Brain pericyte (primary cell): ENCODE data around the gene VPS13D.
"Not testable (repeated sequence)": the region's sequence is repeated elsewhere in the genome, so short reads cannot be mapped to it uniquely, and the experiment has no call there.

ENCODE experiments used
- DNase-seq: peaks from one replicate; pipeline ENCODE4 v3.0.0-alpha.2; 2012; ENCODE audit warnings: low read depth, low spot score

Gene VPS13D

DNA sequence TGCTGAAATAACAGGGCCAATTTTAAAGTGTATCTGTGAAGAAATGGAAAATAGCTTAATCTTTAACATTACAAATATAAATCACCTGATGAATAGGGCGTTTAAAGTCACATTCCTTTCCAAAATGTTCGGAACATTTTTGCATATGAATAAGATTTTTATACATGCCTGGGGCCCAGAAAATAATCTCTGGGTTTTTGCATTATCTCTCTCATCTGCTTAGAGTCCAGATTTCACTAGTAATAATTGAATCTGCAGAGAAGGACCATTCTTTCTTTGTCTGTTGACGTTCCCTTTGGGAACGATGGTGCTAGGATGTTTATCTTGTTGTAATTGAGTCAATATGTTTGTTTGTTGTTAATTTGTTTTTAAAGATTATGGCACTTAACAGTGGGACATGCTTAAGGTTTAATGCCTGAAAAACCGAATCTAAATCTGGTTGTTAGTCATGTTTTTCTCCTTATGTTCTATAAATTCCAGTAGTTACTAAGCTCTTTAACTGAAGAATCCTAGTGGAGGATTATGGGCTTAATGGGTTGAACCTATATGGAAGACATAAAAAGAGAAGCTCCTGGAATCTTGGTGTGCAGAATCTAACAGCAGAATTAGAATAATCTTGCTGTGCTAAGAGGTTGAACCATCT lies 140.6 kb downstream of the VPS13D start:
- no peak for DNase-seq

DNA sequence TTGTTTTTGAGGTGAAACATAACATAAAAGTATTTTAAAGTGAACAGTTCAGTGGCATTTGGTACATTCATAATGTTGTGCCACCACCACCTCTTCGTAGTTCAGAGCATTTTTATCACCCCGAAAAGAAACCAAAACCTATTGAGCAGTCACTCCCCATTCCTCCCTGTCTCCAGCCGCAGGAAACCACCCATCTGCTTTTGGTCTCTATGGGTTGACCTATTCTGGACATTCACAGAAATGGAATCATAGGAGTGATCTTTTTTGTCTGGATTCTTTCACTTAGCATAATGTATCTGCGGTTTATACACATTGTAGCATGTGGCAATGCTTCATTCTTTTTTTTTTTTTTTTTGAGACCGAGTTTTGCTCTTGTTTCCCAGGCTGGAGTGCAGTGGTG lies 141.2 kb downstream of the VPS13D start:
- no peak for DNase-seq

DNA sequence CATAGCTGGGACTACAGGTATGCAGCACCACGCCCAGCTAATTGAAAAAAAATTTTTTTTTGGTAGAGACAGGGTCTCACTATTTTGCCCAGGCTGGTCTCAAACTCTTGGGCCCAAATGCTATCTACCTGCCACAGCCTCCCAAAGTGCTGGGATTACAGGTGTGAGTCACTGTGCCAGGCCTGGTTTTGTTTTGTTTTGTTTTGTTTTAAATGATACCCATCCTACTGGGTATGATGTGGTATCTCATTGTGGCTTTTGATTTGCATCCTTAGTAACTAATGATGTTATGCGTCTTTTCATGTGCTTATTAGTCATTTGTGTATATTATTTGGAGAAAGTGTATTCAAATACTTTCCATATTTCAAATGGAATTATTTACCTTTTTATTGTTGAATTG lies 142.3 kb downstream of the VPS13D start:
- no peak for DNase-seq

DNA sequence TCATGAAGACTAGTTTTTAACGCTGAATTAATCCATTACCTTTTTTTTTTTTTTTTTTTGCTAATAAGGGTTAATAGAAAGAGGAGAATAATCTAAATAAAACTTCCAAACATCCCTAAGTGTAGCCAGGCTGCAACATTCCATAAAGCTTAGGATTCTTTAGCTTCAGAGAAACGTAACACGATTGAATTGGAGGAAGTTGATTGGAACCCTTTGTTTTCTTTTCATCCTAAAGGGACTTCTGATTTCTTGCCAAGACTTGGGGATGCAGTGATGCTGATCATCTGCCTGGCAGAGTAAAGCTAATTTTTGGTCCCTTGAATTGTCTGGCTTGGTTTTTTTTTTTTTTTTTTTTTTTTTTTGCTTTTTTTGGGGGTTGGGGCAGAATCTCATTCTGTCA lies 142.9 kb downstream of the VPS13D start:
- no peak for DNase-seq

DNA sequence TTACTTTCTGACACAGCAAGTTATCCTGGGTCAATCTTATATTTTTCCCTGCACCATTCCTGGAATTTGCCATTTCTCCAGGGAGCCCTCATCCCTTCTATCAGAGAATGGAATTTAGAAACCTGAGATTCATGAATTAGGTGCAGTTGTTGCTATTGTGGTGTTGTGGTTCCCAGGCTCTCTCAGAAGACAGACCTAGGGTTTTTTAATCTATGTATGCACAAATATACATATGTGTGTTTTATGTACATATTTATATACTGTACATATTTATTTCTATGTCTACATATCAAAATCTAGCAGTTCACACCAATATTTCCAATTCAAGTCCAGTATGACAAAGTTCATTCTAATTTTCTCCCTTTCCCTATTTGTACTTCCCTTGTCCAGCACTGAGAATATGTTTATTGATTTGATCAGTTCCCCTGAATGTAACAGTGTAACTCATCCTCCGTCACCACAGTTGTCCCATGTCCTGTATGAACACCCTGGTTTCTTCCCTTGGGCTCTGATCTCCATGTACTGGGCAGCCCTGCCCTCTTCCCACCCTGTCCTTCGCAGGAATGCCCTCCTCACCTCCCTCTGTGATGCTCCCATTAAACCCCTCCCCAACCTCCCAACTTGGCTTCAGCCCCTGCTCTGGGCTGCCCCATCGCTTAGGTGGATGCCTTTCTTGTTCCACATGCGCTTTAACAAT lies 145.5 kb downstream of the VPS13D start:
- DNase-seq = no peak

DNA sequence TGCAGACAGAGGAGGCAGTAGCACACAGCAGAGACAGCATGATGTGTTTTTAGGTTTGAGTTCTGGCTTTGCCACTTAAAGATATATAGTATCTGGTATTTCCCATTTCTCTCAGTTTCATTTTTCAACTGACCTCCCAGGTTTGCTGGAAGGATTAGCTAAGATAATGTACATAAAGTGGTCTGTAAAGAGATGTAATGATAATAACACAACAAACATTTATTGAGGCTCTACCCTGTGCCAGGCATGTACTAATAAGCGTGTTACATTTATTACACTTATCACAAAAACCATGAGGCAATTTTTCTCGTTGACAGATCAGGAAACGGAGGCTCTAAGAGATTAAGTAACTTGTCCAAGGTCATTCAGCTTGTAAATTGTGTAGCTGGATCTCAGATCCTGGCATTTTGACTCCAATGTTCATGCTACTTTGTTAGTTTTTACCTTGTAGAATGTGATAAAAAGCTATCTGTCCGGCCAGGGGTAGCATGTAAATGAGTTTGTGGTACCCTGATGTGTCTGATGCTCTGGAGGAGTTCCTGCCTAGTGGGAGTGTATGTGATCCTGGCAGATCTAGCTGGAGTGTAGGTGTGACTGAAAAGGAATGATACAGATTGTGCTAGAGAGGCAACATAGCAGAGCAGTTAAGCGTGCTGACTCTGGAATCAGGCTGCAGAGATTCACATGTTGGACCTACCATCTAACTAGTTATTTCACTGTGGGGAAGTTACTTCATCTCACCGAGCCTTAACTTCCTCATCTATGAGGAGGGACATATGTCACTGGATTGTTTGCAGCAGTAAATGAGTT lies 146.6 kb downstream of the VPS13D start:
- no peak for DNase-seq

DNA sequence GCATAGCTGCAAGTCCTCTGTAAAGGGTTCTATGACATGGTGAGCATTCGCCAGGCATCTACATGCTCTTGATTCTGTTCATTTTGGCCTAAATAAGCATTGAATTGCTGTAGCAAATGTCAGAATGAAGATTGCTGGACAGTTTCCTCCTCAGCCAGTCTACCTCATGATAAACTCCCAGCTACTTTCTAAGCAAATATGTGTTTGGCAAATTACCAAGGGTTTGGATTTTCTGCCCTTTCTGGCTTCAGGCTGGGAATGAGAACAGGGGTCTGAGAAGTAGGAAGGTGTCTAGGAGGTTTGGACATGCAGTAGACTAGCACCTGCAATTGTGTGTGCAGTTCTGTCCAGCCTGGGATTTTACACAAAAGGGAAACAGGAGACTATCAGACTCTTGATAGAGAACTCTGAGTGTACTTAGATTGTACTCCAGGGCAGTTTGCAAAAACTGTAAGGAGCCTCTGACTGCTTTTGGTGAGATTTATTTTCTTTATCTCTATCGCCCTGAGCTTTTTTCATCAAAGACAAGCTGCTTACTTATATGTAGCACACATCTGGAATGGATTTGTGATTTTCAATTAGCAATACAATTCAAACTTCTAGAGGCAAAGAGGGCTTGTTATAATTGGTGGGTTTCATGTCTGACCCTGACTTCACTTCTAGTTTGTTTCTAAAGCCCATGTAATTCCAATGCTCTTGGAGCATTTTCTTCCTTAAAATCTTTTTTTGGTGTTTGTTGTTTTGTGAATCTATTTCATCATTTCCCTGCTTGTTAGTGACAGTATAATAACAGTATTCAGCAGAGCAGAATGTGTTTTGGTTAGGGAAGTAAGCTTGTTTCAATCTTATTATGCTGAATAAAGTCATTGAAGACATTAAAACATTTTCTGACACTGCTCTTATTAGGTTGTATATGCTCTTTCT lies 150.8 kb downstream of the VPS13D start:
- no peak for DNase-seq

DNA sequence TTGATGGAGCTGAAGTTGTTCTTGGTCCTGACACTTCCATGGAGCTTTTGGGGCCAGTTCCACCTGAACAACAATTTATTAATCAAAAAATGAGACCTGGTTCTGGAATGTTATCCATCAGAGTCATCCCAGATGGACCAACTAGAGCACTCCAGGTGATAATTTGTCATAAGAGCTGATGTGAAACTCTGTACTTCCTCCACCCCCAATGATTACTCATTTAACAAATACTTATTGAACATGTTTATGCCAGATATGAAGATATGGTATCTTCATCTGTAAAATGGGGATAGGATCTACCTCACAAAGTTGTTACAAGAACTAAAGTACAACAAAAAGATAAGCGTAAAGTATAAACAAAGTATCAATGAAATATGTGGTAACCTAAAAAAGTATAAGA lies 153.2 kb downstream of the VPS13D start:
- no peak for DNase-seq

DNA sequence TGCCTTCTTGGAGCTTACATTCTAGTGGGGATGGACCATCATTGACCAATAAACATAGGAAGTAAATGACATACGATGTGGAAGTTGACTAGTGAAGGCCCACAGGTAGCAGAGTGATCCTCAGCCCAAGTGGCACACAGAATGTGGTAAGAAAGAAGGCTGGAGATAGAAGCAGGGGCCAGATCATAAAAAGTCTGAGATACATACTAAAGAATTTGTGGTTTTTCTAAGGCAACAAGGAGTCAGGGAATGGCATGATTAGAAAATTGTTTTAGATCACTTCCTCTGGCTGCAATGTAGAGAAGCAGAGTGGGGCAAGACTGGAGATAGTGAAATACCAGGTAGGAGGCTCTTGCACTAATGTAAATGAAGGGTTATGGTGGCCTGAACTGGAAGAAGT lies 154.0 kb downstream of the VPS13D start:
- DNase-seq = no peak

DNA sequence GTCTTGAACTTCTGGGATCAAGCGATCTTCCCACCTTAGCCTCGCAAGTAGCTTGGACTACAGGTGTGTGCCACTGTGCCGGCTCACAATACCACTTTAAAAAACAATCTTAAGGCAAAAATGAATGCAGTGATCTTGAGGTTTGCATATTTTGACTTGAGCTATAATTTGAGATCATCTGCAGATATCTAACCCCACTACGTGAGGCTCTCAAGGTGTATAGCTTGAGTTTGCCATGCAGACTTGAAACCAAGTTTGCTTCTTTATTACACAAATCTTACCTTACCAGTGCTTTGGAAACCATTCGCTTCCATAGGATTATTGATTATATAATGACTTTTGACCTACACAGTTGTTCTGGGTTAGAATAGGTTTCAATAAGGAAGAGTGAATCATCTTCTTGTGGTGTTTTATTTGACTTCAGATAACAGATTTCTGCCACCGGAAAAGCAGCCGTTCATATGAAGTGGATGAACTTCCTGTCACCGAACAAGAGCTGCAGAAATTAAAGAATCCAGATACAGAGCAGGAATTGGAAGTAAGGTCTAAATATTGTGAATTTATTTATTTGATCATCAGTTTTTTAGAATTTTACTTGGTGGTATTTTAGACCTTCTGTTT lies 155.1 kb downstream of the VPS13D start:
- no peak for DNase-seq

DNA sequence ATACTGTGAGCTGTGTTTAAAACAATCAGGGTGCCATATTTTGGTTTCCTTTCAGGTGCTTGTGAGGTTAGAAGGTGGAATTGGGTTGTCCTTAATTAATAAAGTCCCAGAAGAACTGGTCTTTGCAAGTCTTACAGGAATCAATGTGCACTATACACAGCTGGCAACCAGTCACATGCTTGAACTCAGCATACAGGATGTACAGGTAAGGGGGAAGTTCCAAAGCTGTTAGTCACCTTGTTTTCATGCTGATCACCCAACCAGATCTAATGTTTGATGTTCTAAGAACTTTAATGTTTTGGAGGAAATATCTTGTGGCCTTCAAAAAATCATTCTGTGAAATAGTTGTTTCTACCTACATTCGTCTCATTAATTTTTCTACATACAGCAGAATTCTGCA lies 156.3 kb downstream of the VPS13D start:
- DNase-seq = no peak

DNA sequence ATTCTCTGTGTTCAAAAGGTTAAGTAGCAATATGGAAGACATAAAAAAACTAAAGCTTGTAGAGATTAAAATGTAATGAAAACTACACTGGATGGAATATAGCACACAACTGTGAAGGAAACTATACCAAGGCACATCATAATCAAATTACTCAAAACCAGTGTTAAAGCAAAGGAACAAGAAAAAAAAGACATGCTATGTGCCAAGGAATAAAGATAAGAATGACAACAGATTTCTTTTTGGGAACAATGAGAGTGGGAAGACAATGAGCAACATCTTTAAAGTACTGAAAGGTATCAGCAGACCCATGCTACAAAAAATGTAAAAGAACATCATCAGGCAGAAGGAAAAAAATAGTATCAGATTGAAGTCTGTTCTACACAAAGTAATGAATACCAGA lies 157.8 kb downstream of the VPS13D start:
- DNase-seq = no peak

DNA sequence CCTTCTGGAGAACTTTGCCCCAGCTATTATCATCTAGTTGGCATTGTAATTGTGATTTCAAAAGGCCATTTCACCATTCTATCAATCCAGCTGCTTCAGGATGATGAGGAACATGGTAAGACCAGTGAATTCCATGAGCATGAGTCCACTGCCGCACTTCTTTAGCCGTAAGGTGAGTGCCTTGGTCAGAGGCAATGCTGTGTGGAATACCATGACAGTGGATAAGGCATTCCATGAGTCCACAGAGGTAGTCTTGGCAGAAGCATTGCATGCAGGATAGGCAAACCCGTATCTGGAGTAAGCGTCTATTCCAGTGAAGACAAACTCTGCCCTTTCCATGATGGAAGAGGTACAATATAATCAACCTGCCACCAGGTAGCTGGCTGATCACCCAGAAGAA lies 160.5 kb downstream of the VPS13D start:
- not testable (repeated sequence) for DNase-seq

DNA sequence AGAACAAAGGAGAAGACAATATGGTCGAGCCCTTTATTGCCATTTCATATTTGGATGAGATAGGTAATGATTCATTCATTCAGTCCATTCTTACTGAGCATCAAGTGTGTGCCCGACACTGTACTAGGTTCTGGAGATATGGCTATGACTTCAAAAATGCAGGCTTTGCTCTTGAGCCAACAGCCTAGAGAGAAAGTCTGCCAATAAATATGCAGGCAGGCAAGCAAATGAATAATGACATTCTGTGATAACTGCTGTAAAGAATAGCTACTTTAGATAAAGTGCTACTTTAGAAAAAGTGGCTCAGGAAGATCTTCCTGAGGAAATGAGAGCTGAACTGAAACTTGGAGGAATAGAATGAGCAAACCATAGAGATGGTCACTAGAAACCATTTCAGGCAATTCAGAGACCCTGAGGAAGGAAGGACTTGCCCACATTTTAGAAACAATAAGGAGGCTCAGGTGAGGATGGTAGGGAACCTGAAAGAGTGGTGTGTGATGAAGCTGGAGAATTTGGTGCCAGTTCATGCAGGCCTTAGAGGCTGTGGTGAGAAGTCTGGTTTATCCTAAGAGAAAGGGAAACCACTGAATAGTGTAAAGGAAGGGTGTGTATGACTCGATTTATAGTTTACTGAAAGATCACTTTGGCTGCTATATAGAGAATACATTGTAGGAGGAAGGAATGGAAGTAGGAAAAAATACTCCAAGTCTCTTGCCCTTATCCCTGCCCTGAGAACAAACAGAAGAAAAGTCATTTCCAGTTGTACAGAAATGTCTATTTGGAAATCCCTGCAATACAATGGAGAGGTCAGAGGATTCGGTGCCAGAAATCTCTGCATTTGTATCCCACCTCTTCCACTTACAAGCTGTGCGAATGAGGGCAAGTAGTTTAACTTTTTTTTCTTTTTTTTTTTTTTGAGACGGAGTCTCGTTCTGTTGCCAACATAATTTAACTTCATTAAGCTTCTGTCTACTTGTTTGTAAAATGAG lies 167.9 kb downstream of the VPS13D start:
- no peak for DNase-seq

DNA sequence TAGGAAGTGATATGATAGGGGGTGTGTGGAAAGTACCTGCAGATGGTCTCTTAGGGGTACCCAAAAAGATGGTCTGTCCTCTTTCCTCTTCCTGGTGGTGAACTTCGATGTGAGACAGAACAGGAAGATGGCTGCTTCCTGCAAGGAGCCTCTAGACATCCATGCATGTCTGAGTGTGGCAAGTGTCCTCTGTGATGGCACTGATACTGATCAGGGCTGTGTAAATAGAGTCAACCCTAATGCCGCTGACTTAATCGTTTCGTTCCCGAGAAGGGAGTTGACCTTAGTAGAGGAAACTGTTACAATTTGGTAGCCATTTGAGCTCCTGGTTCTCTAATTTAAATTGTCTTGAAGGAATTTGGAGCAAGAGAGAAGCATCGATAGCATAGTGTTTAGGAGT lies 168.6 kb downstream of the VPS13D start:
- DNase-seq = no peak

DNA sequence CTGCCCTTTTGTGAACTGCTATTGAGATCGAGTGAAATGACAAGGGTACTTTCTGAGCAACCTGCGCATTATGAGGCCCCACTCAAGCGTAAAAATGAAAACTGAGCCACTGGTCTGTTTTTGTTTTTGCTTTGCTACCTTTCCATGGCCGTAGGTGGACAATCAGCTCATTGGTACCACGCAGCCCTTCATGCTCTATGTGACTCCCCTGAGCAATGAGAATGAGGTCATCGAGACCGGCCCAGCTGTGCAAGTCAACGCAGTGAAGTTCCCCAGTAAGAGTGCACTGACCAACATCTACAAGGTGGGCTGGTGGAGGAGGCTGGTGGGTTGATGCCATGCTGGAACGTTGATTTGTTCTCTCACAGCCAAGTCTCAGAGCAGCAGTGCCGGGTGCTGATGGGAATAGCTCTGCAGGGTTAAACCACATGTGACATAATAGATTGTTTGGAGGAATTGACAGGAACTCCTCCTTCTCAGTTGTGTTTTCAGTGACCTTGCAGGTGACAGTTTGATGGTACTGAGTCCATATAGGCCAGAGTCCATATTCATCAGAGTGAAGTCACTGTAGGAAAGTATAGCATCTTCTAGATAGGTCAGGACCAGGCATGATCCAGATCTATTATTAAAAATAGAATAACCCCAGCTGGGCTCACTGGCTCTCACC lies 170.3 kb downstream of the VPS13D start:
- DNase-seq = no peak

DNA sequence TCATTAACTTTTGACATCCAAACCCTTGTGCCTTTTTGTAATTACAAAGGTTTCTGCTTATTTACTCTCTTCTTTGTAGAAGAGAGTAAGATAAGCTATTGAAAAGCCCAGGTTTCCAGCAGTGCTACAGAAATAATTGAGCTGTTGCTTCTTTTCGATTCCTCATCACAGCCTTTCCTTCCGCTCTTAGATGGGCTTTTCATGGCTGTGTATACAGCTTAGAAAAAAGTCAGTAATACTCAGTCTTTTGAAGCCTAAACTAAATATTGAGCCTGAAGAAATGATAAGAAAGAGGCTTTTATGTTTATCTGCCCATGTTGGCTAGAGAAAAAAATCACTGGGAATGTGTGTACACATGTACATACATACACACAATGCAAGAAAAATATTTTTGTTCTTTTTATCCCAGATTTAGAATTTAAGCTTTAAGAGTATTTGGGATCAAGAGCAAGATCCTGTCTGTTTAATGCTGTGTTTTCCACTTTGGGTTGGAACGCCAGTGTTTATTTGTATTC lies 172.4 kb downstream of the VPS13D start:
- DNase-seq = no peak

DNA sequence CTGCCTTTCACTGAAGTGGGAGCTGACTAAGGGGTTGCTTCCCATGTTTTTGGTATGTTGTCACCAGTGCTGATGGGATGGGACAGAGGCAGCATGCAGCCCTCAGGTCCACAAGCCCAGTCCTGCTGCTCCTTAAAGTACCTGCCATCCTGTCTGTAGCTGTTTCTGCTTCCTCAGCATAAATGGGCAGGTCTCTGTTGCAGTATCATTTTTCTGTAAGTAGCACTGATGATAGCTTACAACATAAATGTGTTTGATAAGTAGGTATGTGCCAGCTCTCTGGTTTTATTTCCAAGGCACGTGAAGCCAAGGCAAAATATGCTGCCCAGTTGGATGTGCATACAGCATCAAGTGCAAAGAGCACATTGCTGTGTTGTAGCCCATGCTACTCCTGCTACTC lies 173.0 kb downstream of the VPS13D start:
- DNase-seq = no peak

DNA sequence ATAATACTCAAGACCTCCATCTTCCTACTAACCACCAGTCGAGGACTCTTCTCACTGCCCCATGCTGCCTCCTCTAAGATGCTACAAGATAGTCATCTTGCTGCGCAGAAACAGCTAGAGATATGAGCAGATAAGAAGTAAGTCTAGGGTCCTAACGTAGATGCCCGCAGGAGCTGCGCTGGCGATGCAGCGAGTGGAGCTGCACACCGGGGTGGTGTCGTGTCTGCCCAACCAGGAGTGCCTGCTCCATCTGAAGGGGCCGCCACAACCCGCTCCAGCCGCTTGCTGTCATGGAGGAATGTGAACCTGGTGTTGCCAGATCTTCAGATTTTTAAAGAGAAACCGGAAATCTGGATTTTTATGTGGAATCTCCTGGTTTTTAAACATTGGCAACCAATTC lies 175.1 kb downstream of the VPS13D start:
- DNase-seq = no peak
